SK-N-SH (cell line): ENCODE data around the gene CDC37. TPM values are rescaled to one million over a fixed set of nuclear protein-coding genes. Genes with fewer than 3 reads are reported as not detected.

ENCODE experiments used
- CTCF ChIA-PET: fragments of 300-600, 350-600 bp; formaldehyde crosslinking; extraction: SDS; loops from one replicate; lab custom pipeline; 2021; lab: Yijun Ruan, JAX
- POLR2A ChIA-PET: fragments of 350-600 bp; sonication (Branson Sonifier 250); formaldehyde crosslinking; extraction: SDS; loops from one replicate; lab custom pipeline; 2020; ENCODE audit warnings: antibody characterized with exemption, inconsistent platforms; lab: Yijun Ruan, JAX
- DNase-seq: peaks from one replicate; pipeline ENCODE4 v3.0.0; 2012
- H2AFZ ChIP-seq: fragments of 200-600 bp; sonication (generic); 2 replicates; pipeline ENCODE4 v1.8.1; 2016; ENCODE audit warnings: antibody characterized with exemption, mild to moderate bottlenecking, low read depth
- H3F3A ChIP-seq: fragments of 200-600 bp; sonication (generic); replicated peaks from 2 replicates; pipeline ENCODE3; 2016; ENCODE audit warnings: antibody characterized with exemption, mild to moderate bottlenecking; ENCODE audit not compliant: insufficient read depth
- H3K27ac ChIP-seq, 2 experiments: fragments of 200-500 bp in 1 of 2; fragments of 200-600 bp in 1 of 2; sonication (Bioruptor generic) in 1 of 2; sonication (generic), shearing (Covaris generic) in 1 of 2; 2 replicates each; pipeline versions ENCODE4 v1.5.1 to v1.6.1; 2014 to 2016; ENCODE audit warnings: low read depth in 2 of 2, inconsistent platforms in 1 of 2, low read length in 1 of 2, mild to moderate bottlenecking in 1 of 2, mixed read lengths in 1 of 2
- H3K27me3 ChIP-seq: fragments of 200-600 bp; sonication (generic), shearing (Covaris generic); 2 replicates; pipeline ENCODE4 v1.6.1; 2016; ENCODE audit warnings: mixed run types; ENCODE audit not compliant: insufficient read depth
- H3K36me3 ChIP-seq, 2 experiments: fragments of 200-500 bp in 1 of 2; fragments of 200-600 bp in 1 of 2; sonication (Bioruptor generic) in 1 of 2; sonication (generic) in 1 of 2; replicated peaks in 1 of 2; 2 replicates each; pipeline versions ENCODE3 to v1.5.1; 2014 to 2016; ENCODE audit warnings: low read length in 1 of 2, mild to moderate bottlenecking in 1 of 2; ENCODE audit not compliant: insufficient read depth in 2 of 2, control insufficient read depth in 1 of 2
- H3K4me1 ChIP-seq, 2 experiments: fragments of 200-500 bp in 1 of 2; fragments of 200-600 bp in 1 of 2; sonication (Bioruptor generic) in 1 of 2; sonication (generic), shearing (Covaris generic) in 1 of 2; 2 replicates each; pipeline versions ENCODE4 v1.5.1 to v1.6.1; 2014 to 2016; ENCODE audit warnings: low read depth in 1 of 2, low read length in 1 of 2, mixed run types in 1 of 2; ENCODE audit not compliant: insufficient read depth in 2 of 2, control insufficient read depth in 1 of 2
- H3K4me2 ChIP-seq: fragments of 200-600 bp; sonication (generic), shearing (Covaris generic); 2 replicates; pipeline ENCODE4 v1.6.1; 2017; ENCODE audit warnings: mixed run types
- H3K4me3 ChIP-seq, 2 experiments: fragments of 200-500 bp in 1 of 2; fragments of 200-600 bp in 1 of 2; sonication (Bioruptor generic) in 1 of 2; sonication (generic), shearing (Covaris generic) in 1 of 2; 2 replicates each; pipeline versions ENCODE4 v1.5.1 to v1.8.1; 2014 to 2016; ENCODE audit warnings: low read depth in 2 of 2, inconsistent platforms in 1 of 2, low read length in 1 of 2, mild to moderate bottlenecking in 1 of 2, mixed read lengths in 1 of 2, moderate library complexity in 1 of 2
- H3K79me2 ChIP-seq: fragments of 200-600 bp; sonication (generic); 2 replicates; pipeline ENCODE4 v1.8.1; 2017; ENCODE audit warnings: mild to moderate bottlenecking; ENCODE audit not compliant: insufficient read depth
- H3K9ac ChIP-seq: fragments of 200-600 bp; sonication (generic); 2 replicates; pipeline ENCODE4 v1.6.1; 2017; ENCODE audit warnings: mixed run types
- H3K9me2 ChIP-seq: fragments of 200-600 bp; sonication (generic); 2 replicates; pipeline ENCODE4 v1.6.1; 2017; ENCODE audit warnings: mixed run types
- H3K9me3 ChIP-seq: fragments of 200-600 bp; sonication (generic); 2 replicates; pipeline ENCODE4 v1.6.1; 2017; ENCODE audit warnings: mixed run types, mild to moderate bottlenecking, moderate library complexity
- H4K20me1 ChIP-seq: fragments of 200-600 bp; sonication (generic); 2 replicates; pipeline ENCODE4 v1.6.1; 2017; ENCODE audit warnings: mild to moderate bottlenecking, mixed run types; ENCODE audit not compliant: insufficient read depth
- ELF1 ChIP-seq: IDR thresholded peaks from 2 replicates; pipeline ENCODE4 v1.4.0; 2012
- EP300 ChIP-seq, 2 experiments: IDR thresholded peaks; 2 replicates each; pipeline versions ENCODE4 v1.4.0 to v1.6.1; 2012; ENCODE audit warnings: borderline replicate concordance in 1 of 2, low read depth in 1 of 2, low read length in 1 of 2
- FOXJ3 ChIP-seq: sonication (generic); formaldehyde crosslinking; IDR thresholded peaks from 2 replicates; pipeline ENCODE4 v1.5.1; 2020; ENCODE audit warnings: mild to moderate bottlenecking, missing genetic modification reagents
- FOXM1 ChIP-seq: IDR thresholded peaks from 2 replicates; pipeline ENCODE4 v1.4.0; 2012; ENCODE audit warnings: low read depth, mild to moderate bottlenecking
- GATA2 ChIP-seq: sonication (generic); formaldehyde crosslinking; IDR thresholded peaks from 2 replicates; pipeline ENCODE4 v1.5.0; 2020; ENCODE audit warnings: mild to moderate bottlenecking, missing genetic modification reagents
- JUND ChIP-seq: IDR thresholded peaks from 2 replicates; pipeline ENCODE4 v1.4.0; 2012
- MEF2A ChIP-seq: IDR thresholded peaks from 2 replicates; pipeline ENCODE4 v1.4.0; 2012; ENCODE audit warnings: low read depth, borderline replicate concordance
- MXI1 ChIP-seq: IDR thresholded peaks from 2 replicates; pipeline ENCODE4 v1.6.1; 2012; ENCODE audit warnings: mild to moderate bottlenecking, low read depth, low read length, improper control_type of control experiment
- NFIC ChIP-seq: IDR thresholded peaks from 2 replicates; pipeline ENCODE4 v1.4.0; 2012; ENCODE audit warnings: borderline replicate concordance
- POLR2AphosphoS5 ChIP-seq: IDR thresholded peaks from 2 replicates; pipeline ENCODE4 v1.6.1; 2012; ENCODE audit warnings: low read depth, low read length
- RAD21 ChIP-seq: IDR thresholded peaks from 2 replicates; pipeline ENCODE4 v1.6.1; 2012; ENCODE audit warnings: mild to moderate bottlenecking, low read length
- RFX5 ChIP-seq: IDR thresholded peaks from 2 replicates; pipeline ENCODE4 v1.6.1; 2012; ENCODE audit warnings: mild to moderate bottlenecking, improper control_type of control experiment, low read length
- RXRA ChIP-seq: IDR thresholded peaks from 2 replicates; pipeline ENCODE4 v1.4.0; 2012; ENCODE audit warnings: low read depth, mild to moderate bottlenecking, borderline replicate concordance
- TEAD4 ChIP-seq: IDR thresholded peaks from 2 replicates; pipeline ENCODE4 v1.4.0; 2012; ENCODE audit warnings: mild to moderate bottlenecking, borderline replicate concordance; ENCODE audit not compliant: insufficient read depth
- WGBS: methylation state at CpG from one replicate; pipeline ENCODE4 v1.1.6; 2017; ENCODE audit warnings: low lambda C conversion rate; 5-methylcytosine and 5-hydroxymethylcytosine counted together
- polyA plus RNA-seq, 3 experiments: library from polyadenylated mRNA; depleted of rRNA; stranded (reverse); fragments of >200 nt; gene quantifications; 2 replicates each; pipeline ENCODE4 v1.2.3, GENCODE V29; 2012
- TF ChIP-seq, protein P1 (sequence below): IDR thresholded peaks from 2 replicates; pipeline ENCODE4 v1.4.0; 2012; ENCODE audit warnings: low read depth
- TF ChIP-seq, protein P2 (sequence below): fragments of 150-350 bp; IDR thresholded peaks from 2 replicates; pipeline ENCODE4 v1.6.1; 2017; ENCODE audit warnings: antibody characterized with exemption, low read length, low read depth, borderline replicate concordance
- TF ChIP-seq, protein P3 (sequence below): fragments of 200-600 bp; sonication (generic); IDR thresholded peaks from 2 replicates; pipeline ENCODE4 v1.6.1; 2017; ENCODE audit warnings: antibody characterized with exemption, mild to moderate bottlenecking, moderate library complexity
- TF ChIP-seq, protein P4 (sequence below): IDR thresholded peaks from 2 replicates; pipeline ENCODE4; 2012
- TF ChIP-seq, protein P5 (sequence below): IDR thresholded peaks from 2 replicates; pipeline ENCODE4 v1.4.0; 2012; ENCODE audit warnings: low read depth, borderline replicate concordance

CDC37 gene
- polyA plus RNA-seq, 1 of the 3 experiments (the other 2 are of a cell fraction) = 1,026 TPM

DNA sequence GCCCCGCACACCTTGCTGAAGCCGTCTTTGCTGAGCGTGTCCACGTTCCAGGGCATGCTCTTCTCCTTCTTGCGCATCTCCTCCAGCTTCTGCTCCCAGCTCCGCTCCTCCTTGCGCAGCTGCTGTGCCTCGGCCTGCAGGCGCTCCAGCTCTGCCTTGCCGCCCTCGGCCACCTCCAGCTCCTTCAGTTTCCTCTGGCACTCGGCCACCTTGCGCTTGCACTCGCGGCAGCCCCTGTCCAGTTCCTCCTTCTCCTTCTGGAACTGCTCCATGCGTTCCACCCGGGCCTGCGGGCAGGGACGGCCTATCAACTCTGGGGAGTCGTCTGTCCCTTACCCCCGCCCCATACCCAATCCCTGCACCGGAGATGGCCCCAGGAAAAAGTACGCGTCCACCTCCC lies 7.4 kb downstream of the CDC37 start:
- Histone ChIP-seq H3K79me2 (peaks cover 47% of the 10 kb centered on the region), H3K9me2 (no peaks in the 10 kb centered on the region), H3K27me3 (no peaks in the 10 kb centered on the region), H3K27ac (no peak overlapping the region), H3K4me2 (no peak overlapping the region), H3K9me3 (no peaks in the 10 kb centered on the region), H3K9ac (no peak overlapping the region), H3F3A (peaks cover 14% of the 10 kb centered on the region), H4K20me1 (peaks cover 50% of the 10 kb centered on the region), H3K4me3 (no peak overlapping the region), H3K36me3 (peaks cover 27 to 34% of the 10 kb centered on the region in 2 experiments), H2AFZ (no peak overlapping the region), H3K4me1 (peaks cover 0 to 2% of the 10 kb centered on the region in 2 experiments; a peak in 1 of 4 replicates)
- DNase-seq = no peak
- no peak for TF ChIP-seq MEF2A
- no peak for TF ChIP-seq EP300 (IDR thresholded peaks at IDR 0.05; ENCODE audit: borderline replicate concordance in 1 of 2, low read depth in 1 of 2, low read length in 1 of 2)
- no peak for TF ChIP-seq JUND
- TF ChIP-seq, protein P1, sequence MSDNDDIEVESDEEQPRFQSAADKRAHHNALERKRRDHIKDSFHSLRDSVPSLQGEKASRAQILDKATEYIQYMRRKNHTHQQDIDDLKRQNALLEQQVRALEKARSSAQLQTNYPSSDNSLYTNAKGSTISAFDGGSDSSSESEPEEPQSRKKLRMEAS = no peak
- TF ChIP-seq, protein P2, sequence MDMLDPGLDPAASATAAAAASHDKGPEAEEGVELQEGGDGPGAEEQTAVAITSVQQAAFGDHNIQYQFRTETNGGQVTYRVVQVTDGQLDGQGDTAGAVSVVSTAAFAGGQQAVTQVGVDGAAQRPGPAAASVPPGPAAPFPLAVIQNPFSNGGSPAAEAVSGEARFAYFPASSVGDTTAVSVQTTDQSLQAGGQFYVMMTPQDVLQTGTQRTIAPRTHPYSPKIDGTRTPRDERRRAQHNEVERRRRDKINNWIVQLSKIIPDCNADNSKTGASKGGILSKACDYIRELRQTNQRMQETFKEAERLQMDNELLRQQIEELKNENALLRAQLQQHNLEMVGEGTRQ = no peak
- TF ChIP-seq TEAD4 = no peak
- TF ChIP-seq FOXM1 = no peak
- TF ChIP-seq POLR2AphosphoS5 = no peak
- no peak for TF ChIP-seq RAD21
- TF ChIP-seq, protein P3, sequence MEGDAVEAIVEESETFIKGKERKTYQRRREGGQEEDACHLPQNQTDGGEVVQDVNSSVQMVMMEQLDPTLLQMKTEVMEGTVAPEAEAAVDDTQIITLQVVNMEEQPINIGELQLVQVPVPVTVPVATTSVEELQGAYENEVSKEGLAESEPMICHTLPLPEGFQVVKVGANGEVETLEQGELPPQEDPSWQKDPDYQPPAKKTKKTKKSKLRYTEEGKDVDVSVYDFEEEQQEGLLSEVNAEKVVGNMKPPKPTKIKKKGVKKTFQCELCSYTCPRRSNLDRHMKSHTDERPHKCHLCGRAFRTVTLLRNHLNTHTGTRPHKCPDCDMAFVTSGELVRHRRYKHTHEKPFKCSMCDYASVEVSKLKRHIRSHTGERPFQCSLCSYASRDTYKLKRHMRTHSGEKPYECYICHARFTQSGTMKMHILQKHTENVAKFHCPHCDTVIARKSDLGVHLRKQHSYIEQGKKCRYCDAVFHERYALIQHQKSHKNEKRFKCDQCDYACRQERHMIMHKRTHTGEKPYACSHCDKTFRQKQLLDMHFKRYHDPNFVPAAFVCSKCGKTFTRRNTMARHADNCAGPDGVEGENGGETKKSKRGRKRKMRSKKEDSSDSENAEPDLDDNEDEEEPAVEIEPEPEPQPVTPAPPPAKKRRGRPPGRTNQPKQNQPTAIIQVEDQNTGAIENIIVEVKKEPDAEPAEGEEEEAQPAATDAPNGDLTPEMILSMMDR = no peak
- TF ChIP-seq, protein P4, sequence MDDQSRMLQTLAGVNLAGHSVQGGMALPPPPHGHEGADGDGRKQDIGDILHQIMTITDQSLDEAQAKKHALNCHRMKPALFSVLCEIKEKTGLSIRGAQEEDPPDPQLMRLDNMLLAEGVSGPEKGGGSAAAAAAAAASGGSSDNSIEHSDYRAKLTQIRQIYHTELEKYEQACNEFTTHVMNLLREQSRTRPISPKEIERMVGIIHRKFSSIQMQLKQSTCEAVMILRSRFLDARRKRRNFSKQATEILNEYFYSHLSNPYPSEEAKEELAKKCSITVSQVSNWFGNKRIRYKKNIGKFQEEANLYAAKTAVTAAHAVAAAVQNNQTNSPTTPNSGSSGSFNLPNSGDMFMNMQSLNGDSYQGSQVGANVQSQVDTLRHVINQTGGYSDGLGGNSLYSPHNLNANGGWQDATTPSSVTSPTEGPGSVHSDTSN = no peak
- no peak for TF ChIP-seq NFIC
- TF ChIP-seq FOXJ3 (CRISPR knock-in tag) = no peak
- TF ChIP-seq RXRA = no peak
- TF ChIP-seq RFX5 = no peak
- no peak for TF ChIP-seq ELF1
- no peak for TF ChIP-seq MXI1
- TF ChIP-seq, protein P5, sequence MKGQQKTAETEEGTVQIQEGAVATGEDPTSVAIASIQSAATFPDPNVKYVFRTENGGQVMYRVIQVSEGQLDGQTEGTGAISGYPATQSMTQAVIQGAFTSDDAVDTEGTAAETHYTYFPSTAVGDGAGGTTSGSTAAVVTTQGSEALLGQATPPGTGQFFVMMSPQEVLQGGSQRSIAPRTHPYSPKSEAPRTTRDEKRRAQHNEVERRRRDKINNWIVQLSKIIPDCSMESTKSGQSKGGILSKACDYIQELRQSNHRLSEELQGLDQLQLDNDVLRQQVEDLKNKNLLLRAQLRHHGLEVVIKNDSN = no peak
- no peak for TF ChIP-seq GATA2
- CTCF ChIA-PET = interaction anchor here (1.0 to 3.2 kb wide), 5 partner anchors 8 to 368 kb away, joined by 3 to 13 read pairs (median 4); partner anchors contain the start of gene CDC37
- POLR2A ChIA-PET = no interaction called here
- 90% methylated on average over 23 of the region's 24 CpGs for WGBS
